GM12891 (cell line): ENCODE measurements around the gene C11orf91.

ENCODE experiments used
- DNase-seq: peaks from one replicate; pipeline ENCODE4 v3.0.0; 2011; ENCODE audit warnings: low spot score; ENCODE audit not compliant: insufficient read length
- FAIRE-seq: peaks from 2 replicates; lab custom pipeline; 2011; peaks lifted over from hg19 to GRCh38; lab: Jason Lieb, UNC
- PAX5 ChIP-seq: IDR thresholded peaks from 2 replicates; pipeline ENCODE4 v1.6.1; 2011; ENCODE audit warnings: low read length, moderate library complexity, mild to moderate bottlenecking; ENCODE audit not compliant: insufficient read depth, severe bottlenecking
- POLR2A ChIP-seq: IDR thresholded peaks from 2 replicates; pipeline ENCODE4 v1.6.1; 2011; ENCODE audit warnings: low read depth, low read length, control low read depth
- POLR2AphosphoS5 ChIP-seq: IDR thresholded peaks from 2 replicates; pipeline ENCODE4 v1.6.1; 2011; ENCODE audit warnings: low read depth, low read length, control low read depth
- POU2F2 ChIP-seq: IDR thresholded peaks from 2 replicates; pipeline ENCODE4 v1.6.1; 2011; ENCODE audit warnings: low read depth, mild to moderate bottlenecking, control low read depth, low read length, moderate library complexity
- SPI1 ChIP-seq: IDR thresholded peaks from 2 replicates; pipeline ENCODE4 v1.6.1; 2011; ENCODE audit warnings: low read depth, low read length, control low read depth
- TAF1 ChIP-seq: IDR thresholded peaks from 2 replicates; pipeline ENCODE4 v1.6.1; 2011; ENCODE audit warnings: low read depth, low read length, control low read depth

C11orf91 gene

DNA sequence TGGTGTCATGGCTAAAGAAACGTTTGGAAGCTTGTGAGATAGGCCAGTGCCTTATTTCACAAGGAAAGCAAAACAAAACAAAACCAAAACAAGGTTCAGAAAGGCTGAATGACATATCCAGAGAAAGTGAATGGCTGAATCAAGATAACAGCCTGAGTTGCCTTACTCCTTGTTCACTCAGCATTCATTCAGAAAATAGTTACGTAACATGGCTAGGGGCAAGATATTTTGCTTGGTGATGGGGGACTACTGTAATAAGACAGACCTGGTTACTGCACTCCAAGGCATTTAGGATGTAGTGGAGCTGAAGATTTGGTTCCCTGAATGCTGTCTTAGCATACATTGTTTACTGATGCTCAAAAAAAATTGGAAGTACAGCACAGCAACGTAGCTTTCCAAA is 47.7 kb downstream of the C11orf91 start:
- FAIRE-seq, result no peak
- DNase-seq, result no peak
- TF ChIP-seq PAX5, result no peak
- no peak for TF ChIP-seq POU2F2
- TF ChIP-seq POLR2AphosphoS5, result no peak
- no peak for TF ChIP-seq SPI1
- TF ChIP-seq TAF1, result no peak
- TF ChIP-seq POLR2A, result no peak

DNA sequence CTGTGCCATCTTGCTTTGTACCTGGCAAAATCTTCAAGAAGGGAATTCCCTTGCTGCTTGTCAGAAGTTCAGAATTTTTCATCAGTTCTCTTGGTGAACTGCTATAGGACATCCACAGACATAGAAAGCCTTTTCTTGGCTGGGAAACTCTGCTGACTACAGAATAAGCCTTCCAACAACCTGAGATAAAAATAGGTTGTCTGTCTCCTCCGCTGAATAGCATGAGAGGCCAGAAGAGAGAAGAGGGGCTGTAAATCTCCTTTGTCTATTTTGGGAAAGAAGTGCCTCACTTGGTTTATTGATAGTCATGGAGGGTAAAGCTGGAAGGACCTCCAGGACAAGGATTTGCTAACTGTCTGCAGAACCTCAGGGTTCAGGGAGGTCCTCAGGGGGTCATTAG is 48.2 kb downstream of the C11orf91 start:
- no peak for DNase-seq
- no peak for FAIRE-seq

DNA sequence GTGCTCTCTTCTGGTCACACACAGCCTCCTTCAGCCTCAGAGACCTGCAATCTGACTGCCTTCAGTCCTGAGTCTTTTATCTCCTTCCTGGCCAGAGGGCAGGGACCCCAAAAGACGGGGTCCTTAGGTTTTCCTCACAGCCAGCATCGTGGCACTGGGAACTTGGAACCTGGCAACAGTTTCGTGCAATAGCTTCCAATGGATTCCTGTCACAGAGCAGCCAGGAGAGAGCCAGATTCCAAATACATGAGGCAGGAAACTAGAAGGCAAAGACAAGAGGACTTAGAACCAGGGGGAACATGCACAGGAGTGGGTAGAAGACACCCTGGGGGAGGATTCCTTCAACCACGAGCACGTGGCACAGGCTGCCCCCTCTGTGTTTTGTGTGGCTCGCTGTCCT is 48.6 kb downstream of the C11orf91 start:
- DNase-seq (no peak), FAIRE-seq (no peak)
- TF ChIP-seq POLR2A (no peak), TAF1 (no peak), POU2F2 (no peak), SPI1 (no peak), PAX5 (no peak), POLR2AphosphoS5 (no peak)

More for the DNA sequence above, 48.2 kb downstream of the C11orf91 start:
- TF ChIP-seq SPI1, result no peak
- no peak for TF ChIP-seq POLR2A
- no peak for TF ChIP-seq POLR2AphosphoS5
- no peak for TF ChIP-seq POU2F2
- no peak for TF ChIP-seq TAF1
- TF ChIP-seq PAX5, result no peak

DNA sequence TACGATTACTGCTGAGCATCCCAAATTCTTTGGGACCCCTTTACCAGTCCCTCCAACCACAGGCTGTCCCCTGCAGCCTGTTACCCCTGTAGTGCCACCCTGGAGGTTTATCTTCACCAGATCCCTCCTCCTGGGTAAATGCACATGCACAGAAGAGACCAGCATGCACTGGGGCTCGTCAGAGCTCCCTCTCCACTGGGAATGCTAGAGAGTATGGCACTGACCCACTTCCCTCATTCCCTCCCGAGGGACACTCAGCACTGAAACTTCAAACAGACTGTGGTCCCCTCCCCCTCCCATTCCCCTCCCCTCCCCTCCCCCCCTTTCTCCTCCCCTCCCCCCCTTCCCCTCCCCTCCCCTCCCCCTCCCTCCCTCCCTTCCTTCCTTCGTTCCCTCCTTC is 49.1 kb downstream of the C11orf91 start:
- FAIRE-seq (no peak), DNase-seq (no peak)
- TF ChIP-seq POU2F2 (no peak), POLR2A (no peak), PAX5 (no peak), POLR2AphosphoS5 (no peak), TAF1 (no peak), SPI1 (no peak)

DNA sequence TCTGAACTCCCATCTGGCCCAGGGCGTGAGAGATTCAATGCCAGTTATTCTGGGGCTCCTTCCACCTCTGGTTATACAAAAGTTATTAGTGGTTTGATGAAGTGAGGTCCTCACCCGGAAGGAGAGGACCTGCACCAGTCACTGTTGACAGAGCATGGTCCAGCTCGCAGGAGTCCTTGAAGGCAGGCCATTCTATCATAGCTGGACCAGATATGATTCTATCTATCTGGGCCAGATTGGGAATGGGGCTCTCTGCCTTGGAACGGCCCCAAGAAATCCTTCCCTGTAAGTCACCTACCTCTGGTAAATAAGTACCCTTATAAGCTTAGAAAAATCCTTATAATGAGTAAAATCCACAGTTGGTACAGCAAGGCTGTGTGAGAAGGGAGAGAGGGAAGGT is 50.7 kb downstream of the C11orf91 start:
- no peak for TF ChIP-seq POU2F2
- TF ChIP-seq PAX5, result no peak
- TF ChIP-seq POLR2AphosphoS5, result no peak
- TF ChIP-seq POLR2A, result no peak
- no peak for TF ChIP-seq SPI1
- TF ChIP-seq TAF1, result no peak
- DNase-seq, result no peak
- FAIRE-seq, result no peak
